ENCODE measurements around the gene HDAC4. TPM values are rescaled to one million over a fixed set of nuclear protein-coding genes. Genes with fewer than 3 reads are reported as not detected.

HDAC4 gene
- polyA plus RNA-seq, 1 donor (not counting 4 experiments of a cell fraction or from before 2014, with no cell fraction given), result 2.9 TPM

GRCh38 chr2:239132156-239132709 lies 268.6 kb downstream of the HDAC4 start:
- Histone ChIP-seq H3K9me3 (ENCODE audit: control insufficient read depth, low read depth, low read length) (no peaks in the 10 kb centered on the region), H3K9ac (ENCODE audit: control insufficient read depth, extremely low read depth, insufficient read depth, low read length) (no peak overlapping the region), H3K9me1 (ENCODE audit: control insufficient read depth, extremely low read depth, insufficient read depth, low read length) (no peaks in the 10 kb centered on the region), H3K4me3 (ENCODE audit: control insufficient read depth in 2 of 3, extremely low read depth in 1 of 3, insufficient read depth in 2 of 3, low read depth in 1 of 3, low read length in 3 of 3) (no peak overlapping the region), H4K20me1 (ENCODE audit: control insufficient read depth, extremely low read depth, insufficient read depth, low read length) (no peaks in the 10 kb centered on the region), H3K4me2 (ENCODE audit: control insufficient read depth, extremely low read depth, insufficient read depth, low read depth, low read length) (no peak overlapping the region), H3K27me3 (ENCODE audit: control insufficient read depth, extremely low read depth, insufficient read depth, low read length) (no peaks in the 10 kb centered on the region), H2AFZ (ENCODE audit: control insufficient read depth, low read length) (no peak overlapping the region), H3K79me2 (ENCODE audit: control insufficient read depth, insufficient read depth, low read length) (no peaks in the 10 kb centered on the region), H3K36me3 (ENCODE audit: control insufficient read depth in 2 of 2, extremely low read depth in 1 of 2, insufficient read depth in 2 of 2, low read length in 2 of 2) (peaks cover 4 to 6% of the 10 kb centered on the region in 2 experiments), H3K4me1 (ENCODE audit: control insufficient read depth, extremely low read depth, insufficient read depth, low read length) (no peaks in the 10 kb centered on the region), H3K27ac (ENCODE audit: control insufficient read depth, insufficient read depth, low read length) (no peak overlapping the region)
- DNase-seq (ENCODE audit: low read depth, low spot score), result no peak
- TF ChIP-seq EZH2 (IDR thresholded peaks at IDR 0.05; ENCODE audit: low read length), result no peak
- no peak for TF ChIP-seq CTCF (optimal IDR thresholded peaks at IDR 0.05 in 1 of 3, IDR thresholded peaks at IDR 0.05 in 1 of 3, conservative IDR thresholded peaks at IDR 0.05 in 1 of 3; ENCODE audit: extremely low read depth in 1 of 3, insufficient read depth in 2 of 3, low read length in 3 of 3)
- FAIRE-seq, result no peak
- dilution Hi-C loops (cut with MboI; ENCODE audit: extremely low pct_ligation_motif_present, low sequenced_read_pairs), result no loop called here

DNA sequence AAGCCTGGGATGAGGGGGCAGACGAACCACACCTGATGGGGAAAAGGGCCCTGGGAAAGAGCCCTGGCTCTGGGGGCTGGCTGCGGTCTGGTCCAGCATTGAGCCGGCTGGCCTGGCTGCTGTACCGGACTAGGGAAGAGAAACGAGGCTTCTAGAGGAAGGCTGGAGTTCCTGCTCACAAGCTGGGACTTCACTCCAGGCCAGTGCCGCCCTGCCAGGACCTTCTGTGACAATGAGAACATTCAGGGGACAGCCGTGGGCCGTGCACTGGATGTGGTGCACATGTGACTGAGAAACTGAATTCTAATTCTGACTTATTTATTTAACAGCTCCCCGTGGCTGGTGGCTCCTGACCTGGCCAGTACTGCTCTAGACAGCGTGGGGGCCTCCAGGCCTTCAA lies 269.3 kb downstream of the HDAC4 start:
- H3K4me1 ChIP-seq (ENCODE audit: control insufficient read depth, extremely low read depth, insufficient read depth, low read length), result no peaks in the 10 kb centered on the region
- TF ChIP-seq CTCF (optimal IDR thresholded peaks at IDR 0.05 in 1 of 3, IDR thresholded peaks at IDR 0.05 in 1 of 3, conservative IDR thresholded peaks at IDR 0.05 in 1 of 3; ENCODE audit: extremely low read depth in 1 of 3, insufficient read depth in 2 of 3, low read length in 3 of 3) (no peak), EZH2 (IDR thresholded peaks at IDR 0.05; ENCODE audit: low read length) (no peak)
- DNase-seq (ENCODE audit: low read depth, low spot score), result no peak
- no peak overlapping the region for H3K4me2 ChIP-seq (ENCODE audit: control insufficient read depth, extremely low read depth, insufficient read depth, low read depth, low read length)
- H3K9me1 ChIP-seq (ENCODE audit: control insufficient read depth, extremely low read depth, insufficient read depth, low read length), result no peaks in the 10 kb centered on the region
- H3K27ac ChIP-seq (ENCODE audit: control insufficient read depth, insufficient read depth, low read length), result no peak overlapping the region
- dilution Hi-C loops (cut with MboI; ENCODE audit: extremely low pct_ligation_motif_present, low sequenced_read_pairs), result no loop called here
- H3K27me3 ChIP-seq (ENCODE audit: control insufficient read depth, extremely low read depth, insufficient read depth, low read length), result no peaks in the 10 kb centered on the region
- no peaks in the 10 kb centered on the region for H3K79me2 ChIP-seq (ENCODE audit: control insufficient read depth, insufficient read depth, low read length)
- peaks cover 4 to 6% of the 10 kb centered on the region in 2 experiments for H3K36me3 ChIP-seq (ENCODE audit: control insufficient read depth in 2 of 2, extremely low read depth in 1 of 2, insufficient read depth in 2 of 2, low read length in 2 of 2)
- no peaks in the 10 kb centered on the region for H3K9me3 ChIP-seq (ENCODE audit: control insufficient read depth, low read depth, low read length)
- no peaks in the 10 kb centered on the region for H4K20me1 ChIP-seq (ENCODE audit: control insufficient read depth, extremely low read depth, insufficient read depth, low read length)
- H3K4me3 ChIP-seq (ENCODE audit: control insufficient read depth in 2 of 3, extremely low read depth in 1 of 3, insufficient read depth in 2 of 3, low read depth in 1 of 3, low read length in 3 of 3), result no peak overlapping the region
- no peak for FAIRE-seq
- no peak overlapping the region for H2AFZ ChIP-seq (ENCODE audit: control insufficient read depth, low read length)
- H3K9ac ChIP-seq (ENCODE audit: control insufficient read depth, extremely low read depth, insufficient read depth, low read length), result no peak overlapping the region
